Keratinocyte (primary cell): ENCODE measurements around the gene TLCD1. TPM values are rescaled to one million over a fixed set of nuclear protein-coding genes. Genes with fewer than 3 reads are reported as not detected.

Experiments
- DNase-seq: peaks from one replicate; pipeline ENCODE4 v3.0.0-alpha.2; 2011; ENCODE audit warnings: low read depth, missing footprints, low spot score
- FAIRE-seq: peaks from 2 replicates; lab custom pipeline; 2011; peaks lifted over from hg19 to GRCh38; lab: Jason Lieb, UNC
- H2AFZ ChIP-seq: 2 replicates; pipeline ENCODE4 v1.6.0; 2012; ENCODE audit warnings: low read length, control low read depth, inconsistent platforms; ENCODE audit not compliant: control insufficient read depth
- H3K27ac ChIP-seq: 2 replicates; pipeline ENCODE4 v1.5.1; 2011; ENCODE audit warnings: low read length; ENCODE audit not compliant: control insufficient read depth, insufficient read depth
- H3K27me3 ChIP-seq: 3 replicates; pipeline ENCODE4 v1.6.0; 2011; ENCODE audit warnings: low read length; ENCODE audit not compliant: control insufficient read depth, insufficient read depth; ENCODE audit errors: extremely low read depth
- H3K36me3 ChIP-seq, 2 experiments: 2 replicates in 1 of 2; 3 replicates in 1 of 2; pipeline ENCODE4 v1.5.1; 2011; ENCODE audit warnings: low read length in 2 of 2, mild to moderate bottlenecking in 1 of 2; ENCODE audit not compliant: control insufficient read depth in 2 of 2, insufficient read depth in 2 of 2; ENCODE audit errors: extremely low read depth in 1 of 2
- H3K4me1 ChIP-seq: 3 replicates; pipeline ENCODE4 v1.5.1; 2011; ENCODE audit warnings: low read length; ENCODE audit not compliant: control insufficient read depth, insufficient read depth; ENCODE audit errors: extremely low read depth
- H3K4me2 ChIP-seq: 3 replicates; pipeline ENCODE4 v1.6.0; 2011; ENCODE audit warnings: low read depth, low read length; ENCODE audit not compliant: control insufficient read depth, insufficient read depth; ENCODE audit errors: extremely low read depth
- H3K4me3 ChIP-seq, 3 experiments: fragments of 200-600 bp in 1 of 3; sonication (generic) in 1 of 3; 2 replicates in 2 of 3; 3 replicates in 1 of 3; pipeline ENCODE4 v1.5.1; 2011 to 2016; ENCODE audit warnings: low read length in 3 of 3, mild to moderate bottlenecking in 3 of 3, control low read depth in 2 of 3, inconsistent platforms in 1 of 3, low read depth in 1 of 3, mixed read lengths in 1 of 3, mixed run types in 1 of 3, moderate library complexity in 1 of 3; ENCODE audit not compliant: control insufficient read depth in 2 of 3, insufficient read depth in 2 of 3; ENCODE audit errors: extremely low read depth in 1 of 3
- H3K79me2 ChIP-seq: 2 replicates; pipeline ENCODE4 v1.6.0; 2012; ENCODE audit warnings: low read length; ENCODE audit not compliant: control insufficient read depth, insufficient read depth
- H3K9ac ChIP-seq: 3 replicates; pipeline ENCODE4 v1.6.0; 2011; ENCODE audit warnings: low read length; ENCODE audit not compliant: control insufficient read depth, insufficient read depth; ENCODE audit errors: extremely low read depth
- H3K9me1 ChIP-seq: 3 replicates; pipeline ENCODE4 v1.6.0; 2011; ENCODE audit warnings: low read length; ENCODE audit not compliant: control insufficient read depth, insufficient read depth; ENCODE audit errors: extremely low read depth
- H3K9me3 ChIP-seq: 2 replicates; pipeline ENCODE4 v1.5.1; 2012; ENCODE audit warnings: low read depth, low read length; ENCODE audit not compliant: control insufficient read depth
- H4K20me1 ChIP-seq: 3 replicates; pipeline ENCODE4 v1.6.0; 2011; ENCODE audit warnings: low read length; ENCODE audit not compliant: control insufficient read depth, insufficient read depth; ENCODE audit errors: extremely low read depth
- EZH2 ChIP-seq: IDR thresholded peaks from one replicate; pipeline ENCODE4 v1.6.1; 2012; ENCODE audit warnings: inconsistent platforms, mild to moderate bottlenecking, low read length, moderate library complexity
- dilution Hi-C: fragments of 300-500 bp; cut with MboI; formaldehyde crosslinking; loops from one replicate; pipeline ENCODE4 v1.7.0; 2020; ENCODE audit warnings: low sequenced_read_pairs; ENCODE audit not compliant: extremely low pct_ligation_motif_present
- polyA plus RNA-seq, 5 experiments: library from polyadenylated mRNA; depleted of rRNA in 3 of 5; stranded (reverse) in 3 of 5; stranded (forward) in 1 of 5; unstranded in 1 of 5; fragments of >200 nt; gene quantifications; 1 replicate in 1 of 5; 2 replicates in 3 of 5; 3 replicates in 1 of 5; pipeline versions ENCODE4 v1.2.1 to v1.2.3, GENCODE V29; 2011 to 2012; ENCODE audit warnings: missing spikeins in 2 of 5, low read depth in 1 of 5, low replicate concordance in 1 of 5
- TF ChIP-seq, protein P1 (sequence below), 3 experiments: IDR thresholded peaks in 1 of 3; conservative IDR thresholded peaks in 1 of 3; optimal IDR thresholded peaks in 1 of 3; 2 replicates in 2 of 3; 3 replicates in 1 of 3; pipeline versions ENCODE3 to v1.5.1; 2011; ENCODE audit warnings: low read length in 3 of 3, mild to moderate bottlenecking in 3 of 3, moderate library complexity in 2 of 3, control low read depth in 1 of 3, inconsistent platforms in 1 of 3; ENCODE audit not compliant: insufficient read depth in 2 of 3; ENCODE audit errors: extremely low read depth in 1 of 3

Gene TLCD1
- polyA plus RNA-seq, 1 donor (not counting 4 experiments of a cell fraction or from before 2014, with no cell fraction given), result 14.0 TPM

DNA sequence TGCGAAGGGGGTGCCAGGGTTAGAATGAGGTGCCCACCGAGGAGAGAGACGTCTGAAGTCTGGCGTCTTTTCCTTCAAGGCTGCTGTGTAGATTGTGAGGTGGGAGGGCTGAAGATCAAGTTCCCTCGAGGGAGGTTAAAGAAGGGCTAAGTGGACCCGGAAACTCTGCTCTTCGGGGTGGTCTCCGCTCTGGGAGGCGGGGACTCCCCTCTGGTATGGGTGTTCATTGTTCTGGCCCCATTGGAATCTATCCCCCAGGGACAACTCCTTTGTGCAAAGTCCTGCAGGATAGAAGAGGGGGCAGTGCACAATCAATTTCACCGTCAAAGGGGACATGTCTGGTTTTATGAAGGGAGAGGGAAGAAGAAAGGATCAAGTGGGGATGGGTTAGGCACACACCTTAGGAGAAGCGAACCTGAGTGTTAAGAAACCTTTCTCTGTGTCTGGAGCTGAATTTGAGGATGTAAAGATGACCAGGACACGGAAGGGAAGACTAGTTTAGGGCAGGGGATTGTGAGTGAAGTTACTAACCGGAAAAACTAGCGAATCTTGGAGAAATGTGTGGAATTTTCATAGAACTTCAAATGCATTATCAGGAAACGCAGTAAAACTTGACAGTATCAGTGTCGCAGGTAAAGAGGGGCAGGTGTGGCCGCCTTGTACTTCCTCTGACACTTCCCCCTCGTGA is 7.6 kb downstream of the TLCD1 start:
- Histone ChIP-seq H3K4me1 (peaks cover 48% of the 10 kb centered on the region), H3K79me2 (peaks cover 58% of the 10 kb centered on the region), H3K9ac (peak overlapping the region; percentile 95)

GRCh38 chr17:28717578-28718332 is 8.3 kb downstream of the TLCD1 start, which contains the start of gene RAB34:
TSS of gene RAB34 (minus strand) at chr17:28717868. CDS start at chr17:28717266, 602 bp downstream.
- Histone ChIP-seq H3K79me2 (peaks cover 53% of the 10 kb centered on the region), H3K4me1 (peaks cover 41% of the 10 kb centered on the region), H3K9ac (peak within 1 kb of the TSS; percentile 95), H3K9me1 (peaks cover 3% of the 10 kb centered on the region), H3K27me3 (no peaks in the 10 kb centered on the region), H4K20me1 (peaks cover 22% of the 10 kb centered on the region), H3K4me2 (peak within 1 kb of the TSS; percentile 99), H3K36me3 (peaks cover 22 to 51% of the 10 kb centered on the region in 2 experiments), H3K4me3 (peak within 1 kb of the TSS; percentile 69 to 87 (median 82)), H3K27ac (peak within 1 kb of the TSS; percentile 89), H3K9me3 (no peaks in the 10 kb centered on the region), H2AFZ (peak within 1 kb of the TSS; percentile 54)
- no peak for DNase-seq
- dilution Hi-C loops, result no loop called here
- no peak for FAIRE-seq
- TF ChIP-seq EZH2, result no peak
- TF ChIP-seq, protein P1, sequence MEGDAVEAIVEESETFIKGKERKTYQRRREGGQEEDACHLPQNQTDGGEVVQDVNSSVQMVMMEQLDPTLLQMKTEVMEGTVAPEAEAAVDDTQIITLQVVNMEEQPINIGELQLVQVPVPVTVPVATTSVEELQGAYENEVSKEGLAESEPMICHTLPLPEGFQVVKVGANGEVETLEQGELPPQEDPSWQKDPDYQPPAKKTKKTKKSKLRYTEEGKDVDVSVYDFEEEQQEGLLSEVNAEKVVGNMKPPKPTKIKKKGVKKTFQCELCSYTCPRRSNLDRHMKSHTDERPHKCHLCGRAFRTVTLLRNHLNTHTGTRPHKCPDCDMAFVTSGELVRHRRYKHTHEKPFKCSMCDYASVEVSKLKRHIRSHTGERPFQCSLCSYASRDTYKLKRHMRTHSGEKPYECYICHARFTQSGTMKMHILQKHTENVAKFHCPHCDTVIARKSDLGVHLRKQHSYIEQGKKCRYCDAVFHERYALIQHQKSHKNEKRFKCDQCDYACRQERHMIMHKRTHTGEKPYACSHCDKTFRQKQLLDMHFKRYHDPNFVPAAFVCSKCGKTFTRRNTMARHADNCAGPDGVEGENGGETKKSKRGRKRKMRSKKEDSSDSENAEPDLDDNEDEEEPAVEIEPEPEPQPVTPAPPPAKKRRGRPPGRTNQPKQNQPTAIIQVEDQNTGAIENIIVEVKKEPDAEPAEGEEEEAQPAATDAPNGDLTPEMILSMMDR (optimal IDR thresholded peaks at IDR 0.05 in 1 of 3, IDR thresholded peaks at IDR 0.05 in 1 of 3, conservative IDR thresholded peaks at IDR 0.05 in 1 of 3; ENCODE audit: extremely low read depth in 1 of 3, insufficient read depth in 2 of 3, low read length in 3 of 3), result peak in 2 of 3 experiments; percentile 21 to 42

More for the DNA sequence above, 7.6 kb downstream of the TLCD1 start:
- H3K4me2 ChIP-seq, result peak overlapping the region; percentile 71
- no peak for FAIRE-seq
- no peaks in the 10 kb centered on the region for H3K27me3 ChIP-seq
- H3K36me3 ChIP-seq, result peaks cover 25 to 53% of the 10 kb centered on the region in 2 experiments
- H3K9me3 ChIP-seq, result no peaks in the 10 kb centered on the region
- dilution Hi-C loops, result no loop called here
- H2AFZ ChIP-seq, result peak overlapping the region; percentile 54
- no peak for DNase-seq
- H3K27ac ChIP-seq, result peak overlapping the region; percentile 89
- peaks cover 3% of the 10 kb centered on the region for H3K9me1 ChIP-seq
- no peak for TF ChIP-seq EZH2
- TF ChIP-seq, protein P1 (optimal IDR thresholded peaks at IDR 0.05 in 1 of 3, IDR thresholded peaks at IDR 0.05 in 1 of 3, conservative IDR thresholded peaks at IDR 0.05 in 1 of 3; ENCODE audit: extremely low read depth in 1 of 3, insufficient read depth in 2 of 3, low read length in 3 of 3), result no peak
- H3K4me3 ChIP-seq, result peak overlapping the region; percentile 69 to 99 (median 73)
- H4K20me1 ChIP-seq, result peaks cover 23% of the 10 kb centered on the region
